Hematopoietic multipotent progenitor cell treated with erythropoietin and hydrocortisone succinate and interleukin-3 and kit ligand, for 6 days (in vitro differentiated cells): ENCODE results near the gene CNNM2.

Experiments
- DNase-seq: peaks from one replicate; pipeline ENCODE4 v3.0.0-alpha.2; 2015

Gene CNNM2

DNA sequence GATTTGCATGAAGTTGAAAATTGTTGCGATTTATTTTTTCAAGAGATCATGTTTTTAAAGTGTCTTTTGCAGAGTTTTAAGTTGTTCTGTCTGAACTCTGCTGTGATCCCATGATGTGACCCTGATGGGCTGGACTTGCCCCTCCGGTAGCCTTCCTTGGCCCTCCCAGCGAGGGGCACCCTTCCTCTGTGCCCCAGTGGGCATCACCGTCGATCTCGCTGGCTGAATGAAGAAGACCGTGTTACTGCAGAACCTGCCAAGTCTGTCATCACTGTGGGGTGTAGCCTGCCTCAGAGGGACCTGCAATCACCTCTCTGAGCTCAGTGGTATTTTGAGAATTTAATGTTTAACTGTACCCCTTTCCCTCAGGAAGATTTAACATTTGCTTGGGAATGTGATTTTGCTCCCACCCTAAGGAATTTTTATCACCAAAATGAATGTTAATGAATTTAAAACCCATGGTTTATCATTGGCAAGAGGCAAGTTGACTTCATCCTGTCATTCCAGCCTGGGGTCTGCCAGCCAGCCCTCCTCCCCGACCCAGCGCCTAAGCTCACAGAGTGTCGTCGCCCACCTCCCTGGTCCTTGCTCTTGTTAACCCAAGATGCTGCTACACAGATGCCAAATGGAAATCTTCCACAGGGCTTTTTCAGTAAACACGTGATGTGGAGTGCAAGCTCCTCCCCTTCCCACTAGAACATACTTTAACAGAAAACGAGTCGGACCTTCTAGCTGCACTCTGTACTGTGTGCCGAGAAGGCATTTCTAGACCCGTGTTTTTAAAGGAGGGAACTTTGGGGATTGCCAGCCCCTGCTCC is 159.6 kb downstream of the CNNM2 start:
- no peak for DNase-seq

DNA sequence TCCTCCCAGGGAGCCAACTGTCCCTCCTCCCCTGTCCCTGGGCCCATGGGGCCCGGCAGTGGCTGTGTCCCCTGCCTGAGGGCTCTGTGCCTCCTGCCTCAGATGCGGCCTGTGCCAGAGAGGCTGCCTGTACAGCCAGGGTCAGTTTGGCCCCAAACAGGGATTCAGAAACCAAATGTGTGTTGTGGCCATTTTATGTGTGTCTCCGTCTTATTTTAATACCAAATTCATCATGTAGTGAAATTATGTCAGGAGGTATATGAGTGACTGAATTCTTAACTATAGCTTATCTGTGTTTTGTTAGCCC is 160.2 kb downstream of the CNNM2 start:
- DNase-seq, result no peak

DNA sequence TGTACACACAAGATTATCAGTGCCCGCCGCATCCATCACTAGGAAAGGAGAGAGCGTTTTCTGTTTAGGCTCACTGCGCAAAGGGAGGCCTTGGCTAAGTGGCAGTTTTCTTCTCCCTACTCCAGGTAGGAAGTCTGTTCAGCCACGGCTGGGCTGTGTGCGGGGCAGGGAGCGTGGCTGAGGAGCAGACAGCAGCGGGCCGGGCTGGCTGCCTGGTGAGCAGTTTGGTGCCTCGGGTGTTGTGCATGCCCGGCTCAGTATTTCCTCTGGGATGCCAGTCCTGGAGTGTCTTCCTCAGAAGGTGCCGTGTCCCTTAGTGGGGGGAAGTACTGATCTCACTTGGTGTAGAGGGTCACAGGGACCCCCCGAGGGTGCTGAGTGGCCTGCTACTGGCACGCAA is 160.6 kb downstream of the CNNM2 start:
- DNase-seq, result no peak

DNA sequence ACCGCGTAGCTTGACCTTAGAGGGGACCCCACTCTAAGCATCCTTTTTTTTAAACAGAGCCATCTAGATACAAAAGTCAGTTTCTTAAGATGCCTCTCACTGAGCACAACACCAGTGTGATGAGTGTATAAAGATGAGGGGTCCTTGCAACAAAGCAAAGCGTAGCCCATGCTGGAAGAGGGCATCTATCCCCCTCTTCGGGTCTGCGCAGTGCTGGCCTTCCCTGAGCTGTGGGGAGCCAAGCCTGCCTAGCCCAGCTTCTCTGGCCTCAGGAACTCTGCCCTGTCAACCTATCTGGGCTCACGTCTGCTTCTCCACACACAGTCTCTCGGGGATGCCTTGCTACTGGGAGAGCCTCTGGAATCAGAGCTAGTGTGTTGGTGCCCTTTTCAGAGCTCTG is 161.0 kb downstream of the CNNM2 start:
- DNase-seq, result no peak

DNA sequence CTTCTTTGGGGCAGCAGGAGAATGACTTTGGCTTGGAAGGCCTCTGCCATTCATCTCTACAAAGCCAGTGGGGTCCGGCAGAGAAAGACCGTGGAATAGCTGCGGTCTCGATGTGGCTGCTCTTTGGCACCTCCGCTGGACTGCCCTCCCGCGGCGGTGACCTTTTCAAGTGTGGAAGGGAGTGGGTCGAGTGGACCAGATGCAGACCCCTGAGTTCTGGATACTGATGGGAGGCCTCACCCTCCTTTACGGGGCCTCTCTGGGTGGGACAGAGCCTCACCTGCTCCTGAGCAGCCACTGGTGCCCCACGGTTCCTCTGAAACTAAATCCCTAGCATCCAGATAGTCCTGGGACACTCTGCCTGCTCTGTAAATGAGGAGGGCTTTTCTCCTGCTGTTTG is 161.9 kb downstream of the CNNM2 start:
- no peak for DNase-seq

DNA sequence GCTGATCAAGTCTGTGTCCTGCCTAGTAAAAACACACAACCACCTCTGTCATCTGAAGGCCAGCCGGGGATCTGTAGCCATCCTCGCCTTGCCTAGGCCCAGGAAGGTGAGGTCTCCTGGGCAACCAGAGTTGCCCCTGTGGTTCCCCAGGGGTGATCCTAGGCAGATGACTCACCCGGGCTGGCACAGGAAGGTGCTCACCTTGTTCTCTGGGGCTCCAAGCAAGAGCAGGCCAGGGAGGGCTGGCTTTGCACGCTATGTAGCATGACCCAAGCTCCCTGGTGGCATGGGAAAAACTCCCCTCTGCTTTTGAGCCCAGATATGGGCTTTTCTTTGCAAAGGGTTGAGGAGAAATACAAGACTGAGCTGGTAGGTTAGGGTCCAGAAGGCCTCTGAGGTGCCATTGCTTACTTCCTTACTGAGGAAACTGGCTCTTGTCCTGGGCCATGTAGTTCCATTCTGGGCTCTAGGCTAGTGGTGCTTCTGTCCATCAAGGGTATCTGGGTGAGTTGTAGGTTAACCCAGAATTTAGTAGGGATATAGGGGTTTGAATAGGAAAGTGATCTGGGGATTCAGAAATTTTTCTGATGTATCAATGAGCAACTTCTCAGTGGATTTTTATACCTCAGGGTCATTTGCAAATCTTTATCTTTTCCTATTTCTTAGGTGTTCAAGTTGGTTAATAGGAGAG is 162.9 kb downstream of the CNNM2 start:
- DNase-seq, result no peak

DNA sequence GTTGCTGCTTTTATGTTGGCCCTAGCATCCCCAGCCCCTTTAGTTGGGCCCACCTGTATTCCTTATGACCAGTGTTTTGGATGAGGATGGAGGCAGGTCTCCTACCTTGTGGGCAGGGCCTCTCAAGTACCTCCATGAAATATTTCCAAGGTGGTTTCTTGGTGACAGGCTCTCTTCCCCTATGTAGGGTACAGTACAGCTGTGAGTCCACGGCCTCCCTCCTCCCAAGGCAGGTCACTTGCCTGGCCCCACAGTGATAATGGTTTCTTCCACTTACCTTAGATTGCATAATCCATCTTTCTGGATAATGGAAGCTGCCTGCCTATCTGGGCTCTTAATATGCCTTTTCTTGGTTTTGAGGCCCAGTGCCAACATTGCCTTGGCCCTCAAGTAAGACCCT is 164.6 kb downstream of the CNNM2 start:
- no peak for DNase-seq

DNA sequence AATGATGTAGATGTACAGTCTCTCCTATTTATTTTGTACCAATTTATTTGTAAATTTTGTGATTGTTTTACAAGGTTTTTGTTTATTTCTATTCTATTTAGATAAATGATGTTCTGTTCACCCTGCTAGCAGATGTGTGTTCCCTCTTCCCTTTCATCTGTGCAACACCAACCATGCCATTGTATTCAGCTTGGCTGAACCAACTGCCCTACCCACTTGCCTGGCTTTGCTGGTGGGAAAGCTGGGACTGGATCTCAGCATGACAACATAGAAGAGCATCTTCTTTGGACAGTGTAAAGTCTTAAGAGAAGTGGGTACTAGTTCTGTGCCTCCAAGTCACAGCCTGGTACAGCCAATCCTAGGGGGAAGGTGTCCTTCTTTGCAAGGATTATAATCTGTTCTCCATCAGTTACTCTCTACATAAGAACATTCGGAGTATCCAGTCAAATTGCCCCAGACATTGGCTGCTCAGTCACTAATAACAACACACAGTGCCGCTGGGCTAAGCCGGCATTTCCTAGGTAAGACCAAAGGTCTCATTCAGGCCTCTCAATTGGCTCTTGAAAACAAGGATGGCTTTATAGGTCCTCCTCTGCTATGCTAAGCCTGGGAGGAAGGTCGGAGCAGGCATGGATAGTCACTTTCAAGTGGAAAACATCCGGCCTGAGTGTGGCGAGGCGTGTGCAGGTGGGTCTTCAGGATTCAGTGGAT is 165.3 kb downstream of the CNNM2 start:
- DNase-seq, result no peak

DNA sequence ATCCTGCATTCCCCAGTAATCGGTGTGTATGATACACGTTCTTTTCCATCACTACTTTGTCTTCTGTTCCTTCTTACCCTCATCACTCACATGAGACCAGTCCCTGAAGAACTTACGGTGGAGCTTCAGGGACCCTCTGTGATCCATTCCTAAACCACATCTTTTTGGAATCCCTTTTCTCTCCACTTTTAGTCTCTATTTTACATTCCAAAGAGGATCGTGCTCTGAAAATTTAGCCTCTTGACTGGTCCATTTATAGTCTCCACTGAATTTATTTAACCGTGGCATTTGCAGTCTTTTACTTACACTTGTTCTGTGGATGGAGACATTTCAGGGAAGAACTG is 165.9 kb downstream of the CNNM2 start:
- no peak for DNase-seq

DNA sequence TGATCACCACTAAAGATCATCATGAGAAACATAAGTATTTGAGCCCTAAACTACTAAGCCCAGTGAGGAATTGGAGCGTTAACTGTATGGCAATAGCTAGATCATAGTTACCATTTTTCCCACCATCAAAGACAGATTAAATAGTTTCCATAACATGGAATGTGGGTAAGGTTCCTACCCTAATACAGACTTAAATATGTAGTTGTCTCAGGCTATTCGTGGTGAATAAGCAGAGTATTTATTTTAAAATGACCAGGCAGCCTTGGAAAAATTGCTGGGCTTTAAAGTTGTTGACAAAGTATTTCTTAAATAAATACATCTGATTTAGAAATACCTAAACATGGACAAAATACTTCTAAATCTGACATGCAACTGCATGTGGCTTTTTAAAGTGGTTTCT is 168.2 kb downstream of the CNNM2 start:
- DNase-seq, result no peak

DNA sequence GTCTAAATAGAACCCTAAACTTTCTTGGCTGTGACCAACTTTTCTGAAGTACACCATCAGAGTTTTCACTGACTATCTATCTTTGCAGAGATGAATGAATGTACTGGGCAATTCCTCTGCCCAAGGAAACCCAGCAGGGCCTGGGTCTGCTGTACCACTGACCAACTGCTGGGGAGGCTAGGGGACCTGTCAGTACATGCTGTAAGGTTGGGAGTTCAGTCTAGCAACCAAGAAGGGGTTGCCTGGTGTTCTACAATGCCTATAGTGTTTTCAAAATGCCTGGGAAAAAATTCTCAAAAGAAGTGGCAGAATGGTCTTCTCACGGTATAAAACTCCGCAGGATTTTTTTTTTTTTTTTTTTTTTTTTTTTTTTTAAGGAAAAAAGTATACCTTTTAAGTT is 168.7 kb downstream of the CNNM2 start:
- no peak for DNase-seq

DNA sequence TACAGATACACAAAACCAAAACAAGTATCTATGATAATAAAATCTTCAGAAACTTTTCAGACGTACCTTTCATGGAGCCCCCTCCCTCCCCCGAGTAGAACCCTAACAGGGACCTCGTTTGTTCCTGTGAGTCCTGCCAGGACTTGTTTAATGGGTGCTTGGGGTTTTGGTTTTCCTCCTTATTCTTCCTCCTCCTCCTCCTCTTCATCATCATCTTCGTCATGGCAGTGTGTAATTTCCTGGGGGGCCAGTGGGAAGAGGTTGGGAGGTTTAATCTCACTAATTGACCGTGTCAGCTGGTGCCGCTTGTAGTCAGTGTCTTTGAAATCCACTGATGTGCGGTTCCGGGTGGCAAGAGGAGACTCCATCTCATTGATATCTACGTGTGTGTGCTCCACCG is 171.4 kb downstream of the CNNM2 start:
- DNase-seq, result no peak

DNA sequence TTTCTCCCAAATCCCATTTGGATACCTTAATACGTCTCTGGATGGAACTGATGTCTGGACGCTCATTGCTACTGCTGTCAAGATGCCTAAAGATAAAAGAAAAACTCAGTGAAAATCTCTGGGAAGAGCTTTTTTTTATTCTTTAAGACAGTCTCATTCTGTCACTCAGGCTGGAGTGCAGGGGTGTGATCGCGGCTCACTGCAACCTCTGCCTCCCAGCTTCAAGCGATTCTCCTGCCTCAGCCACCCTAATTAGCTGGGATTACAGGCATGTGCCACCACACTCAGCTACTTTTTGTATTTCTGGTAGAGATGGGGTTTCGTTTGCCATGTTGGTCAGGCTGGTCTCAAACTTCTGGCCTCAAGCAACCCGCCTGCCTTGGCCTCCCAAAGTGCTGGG is 172.8 kb downstream of the CNNM2 start:
- no peak for DNase-seq

DNA sequence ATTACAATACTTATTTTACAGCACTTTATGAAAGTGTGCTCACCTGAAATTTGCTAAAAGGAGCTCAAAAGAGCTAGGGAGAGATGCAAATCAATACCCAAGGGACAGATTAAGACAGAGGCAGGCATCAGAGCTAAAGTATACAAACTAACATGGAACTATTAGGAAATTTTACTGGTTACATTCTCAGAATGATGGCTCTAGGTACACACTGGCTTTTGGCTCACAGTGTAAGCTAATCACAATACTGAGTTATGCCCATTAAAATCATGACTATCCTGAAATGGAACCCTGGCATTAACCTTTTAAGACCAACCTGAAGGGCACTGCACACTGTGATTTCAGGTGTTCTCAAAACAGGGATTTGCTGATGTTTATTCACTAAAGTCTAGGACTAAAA is 176.9 kb downstream of the CNNM2 start:
- no peak for DNase-seq

DNA sequence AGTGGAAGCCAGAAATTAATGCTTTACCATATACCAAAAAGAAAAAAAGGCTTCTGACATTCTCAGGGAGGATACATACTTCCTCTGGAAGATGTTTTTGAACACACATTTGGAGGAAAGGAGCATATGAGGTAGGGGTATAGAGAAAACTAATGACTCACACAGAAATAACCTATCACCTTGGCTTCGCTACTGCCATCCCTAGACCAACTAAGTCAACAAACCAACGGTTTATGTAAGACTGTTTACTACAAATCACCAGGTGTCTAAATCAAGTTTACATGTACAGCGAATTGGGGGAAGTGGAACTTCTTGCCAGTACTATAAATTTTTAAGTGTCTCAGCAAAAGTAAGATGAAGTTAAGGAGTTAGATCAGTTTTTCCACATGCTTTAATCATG is 178.0 kb downstream of the CNNM2 start:
- no peak for DNase-seq

DNA sequence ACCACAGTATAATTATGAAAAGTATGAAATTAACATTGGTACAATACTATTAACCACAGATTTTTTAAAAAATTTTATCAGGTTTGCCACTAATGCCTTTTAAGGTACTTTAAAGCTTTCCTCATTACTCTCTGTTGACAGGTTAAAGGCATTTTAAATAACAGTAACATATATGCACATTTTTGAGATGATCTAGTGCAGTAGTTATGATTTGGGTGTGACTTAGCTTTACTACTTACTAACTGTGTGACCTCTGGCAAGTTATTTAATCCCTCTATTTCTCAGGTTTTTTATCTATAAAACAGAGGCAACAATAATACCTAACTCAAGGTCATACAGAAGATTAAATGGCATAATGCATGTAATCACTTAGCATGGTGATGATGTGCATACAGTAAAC is 180.1 kb downstream of the CNNM2 start:
- DNase-seq, result no peak

DNA sequence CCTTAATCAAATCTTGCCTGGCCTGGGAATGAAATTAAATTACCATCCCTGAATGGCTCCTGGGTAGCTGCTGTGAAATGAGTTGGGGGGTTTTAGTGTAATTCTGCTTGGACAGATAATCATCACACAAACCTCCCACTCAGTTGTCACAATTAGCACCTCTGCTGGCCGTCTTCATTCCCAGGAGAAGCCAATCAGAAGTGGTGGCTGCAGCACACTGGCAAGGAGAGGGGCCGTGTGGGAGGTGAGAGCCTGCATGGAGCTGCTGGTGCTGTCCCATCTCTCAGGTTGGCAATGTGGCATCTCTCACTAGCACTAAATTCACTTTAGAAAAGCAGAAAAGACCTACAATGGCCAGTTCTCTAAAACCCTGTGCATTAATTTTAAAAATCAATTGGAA is 182.5 kb downstream of the CNNM2 start:
- no peak for DNase-seq

DNA sequence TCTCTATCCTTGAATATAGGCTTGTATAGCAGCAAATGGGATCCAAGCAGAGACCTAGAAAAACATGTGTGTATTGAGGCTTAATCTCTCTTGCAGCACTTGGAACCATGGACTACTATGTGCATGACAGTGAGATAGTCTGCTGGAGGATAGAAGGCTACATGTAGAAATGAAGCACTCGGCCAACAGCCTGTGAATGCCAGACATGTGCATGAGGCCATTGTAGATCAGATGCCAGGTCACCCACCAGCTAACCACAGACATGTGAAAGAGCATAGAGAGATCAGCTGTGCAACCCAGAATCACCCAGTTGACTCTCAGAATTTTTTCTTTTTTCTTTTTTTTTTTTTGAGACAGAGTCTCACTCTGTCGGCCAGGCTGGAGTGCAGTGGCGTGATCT is 184.1 kb downstream of the CNNM2 start:
- no peak for DNase-seq

DNA sequence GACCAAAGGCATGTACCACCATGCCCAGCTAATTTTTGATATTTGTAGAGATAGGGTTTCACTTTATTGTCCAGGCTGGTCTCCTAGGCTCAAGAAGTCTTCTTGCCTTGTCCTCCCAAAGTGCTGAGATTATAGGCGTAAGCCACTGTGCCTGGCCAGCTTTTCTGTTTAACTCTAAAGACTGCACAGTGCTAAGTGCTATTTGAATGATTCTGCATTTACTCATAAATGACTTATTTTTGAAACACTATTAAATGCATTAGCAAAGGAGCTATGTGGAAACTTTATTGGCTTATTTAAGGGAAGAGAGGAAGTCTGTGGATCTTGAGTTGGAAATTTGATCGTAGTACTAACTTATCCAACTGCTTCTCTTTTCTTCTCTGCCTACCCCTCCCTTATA is 185.9 kb downstream of the CNNM2 start:
- DNase-seq, result no peak

DNA sequence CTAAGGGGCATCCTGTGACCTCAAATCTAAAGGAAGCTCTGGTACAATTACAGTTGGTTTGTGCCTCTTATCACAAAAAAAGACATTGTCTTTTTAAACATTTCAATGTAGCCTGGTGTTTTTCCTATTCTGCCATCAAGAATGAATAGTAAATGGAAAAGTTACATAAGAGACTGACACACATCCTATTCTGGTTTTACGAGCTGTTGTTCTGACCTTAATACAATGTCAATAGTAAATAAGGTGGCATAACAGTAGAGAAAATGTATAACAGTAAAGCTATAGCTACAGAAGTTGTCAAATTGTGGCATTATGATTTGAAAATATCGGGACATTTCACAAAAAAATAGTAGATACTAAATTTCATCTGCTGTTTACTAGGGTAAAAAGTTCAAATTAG is 186.6 kb downstream of the CNNM2 start:
- no peak for DNase-seq

DNA sequence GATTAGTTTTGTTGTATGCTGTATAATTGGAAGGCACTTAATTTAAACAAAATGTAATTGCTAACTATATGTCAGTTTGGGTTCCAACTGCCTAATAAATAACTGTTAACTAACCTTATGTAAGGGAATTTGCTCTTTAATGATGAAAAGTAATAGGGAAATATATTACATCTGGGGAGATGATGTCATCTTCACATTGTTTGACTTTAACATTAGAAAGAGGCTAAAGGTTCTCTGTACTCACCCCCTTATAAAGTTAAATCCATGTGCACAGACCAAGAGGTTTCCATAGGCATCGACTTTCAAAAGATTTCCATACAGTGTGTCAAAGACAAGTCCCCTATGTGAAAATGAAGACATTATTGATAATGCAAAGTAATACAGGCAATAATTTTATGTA is 187.4 kb downstream of the CNNM2 start:
- DNase-seq, result no peak

DNA sequence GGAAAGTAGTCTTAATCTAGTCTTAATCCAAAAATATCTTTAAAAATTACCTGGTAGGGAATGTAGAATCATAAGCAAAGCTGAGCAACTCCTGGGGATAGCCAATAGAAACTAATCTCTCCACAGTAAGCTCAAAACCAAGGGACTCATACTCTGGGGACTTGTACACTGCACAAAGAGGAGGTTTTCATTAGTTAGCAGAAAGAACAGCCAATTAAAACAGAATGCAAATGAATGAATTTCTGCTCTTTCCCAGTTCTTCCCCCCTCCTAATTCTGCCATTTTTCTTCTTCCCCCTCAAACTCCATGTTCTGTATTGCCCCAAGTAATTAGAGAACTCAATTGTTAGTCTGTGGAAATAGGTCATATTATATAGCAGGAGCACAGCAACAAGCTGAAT is 188.4 kb downstream of the CNNM2 start:
- DNase-seq, result no peak

DNA sequence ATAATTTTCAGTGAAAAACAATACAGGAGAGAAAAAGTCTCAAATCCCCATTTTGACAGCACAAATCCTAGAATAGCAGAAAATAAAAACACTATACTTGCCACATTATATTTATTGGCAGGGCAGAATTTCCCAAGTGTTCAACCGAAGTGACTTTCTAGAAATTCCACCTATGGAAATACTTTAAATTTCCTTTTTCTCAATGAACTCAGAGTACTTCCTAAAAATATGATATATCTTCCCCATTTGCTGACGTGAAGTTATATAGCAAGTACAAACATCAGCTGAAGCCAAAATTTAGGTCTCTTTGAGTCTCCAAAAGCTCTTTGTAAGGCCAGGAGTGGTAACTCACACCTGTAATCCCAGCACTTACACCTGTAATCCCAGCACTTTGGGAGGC is 191.7 kb downstream of the CNNM2 start:
- no peak for DNase-seq

DNA sequence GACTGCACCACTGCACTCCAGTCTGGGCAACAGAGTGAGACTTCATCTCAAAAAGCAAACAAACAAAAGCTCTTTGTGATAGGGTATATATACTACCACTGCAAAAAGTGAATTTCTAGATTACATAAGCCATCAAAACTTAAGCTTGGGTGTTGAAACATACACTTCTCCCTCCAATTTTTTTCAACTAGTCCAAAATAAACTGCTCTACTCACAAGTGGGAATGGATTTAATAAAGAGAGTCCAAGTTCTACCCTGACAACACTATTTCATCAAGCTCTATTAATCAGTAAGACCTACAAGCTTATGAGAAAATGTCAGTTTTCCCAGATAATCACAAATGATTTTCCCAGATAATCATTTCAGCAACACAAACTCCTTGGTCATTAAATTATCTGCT is 192.3 kb downstream of the CNNM2 start:
- no peak for DNase-seq
